SH-SY5Y (cell line): Measurements from ENCODE around the gene STRA6.

Experiments used
- GATA2 ChIP-seq: IDR thresholded peaks from 2 replicates; pipeline ENCODE4 v1.6.1; 2011; ENCODE audit warnings: mild to moderate bottlenecking, low read depth, low read length
- GATA3 ChIP-seq: IDR thresholded peaks from 2 replicates; pipeline ENCODE4 v1.6.1; 2011; ENCODE audit warnings: low read depth, mild to moderate bottlenecking, low read length, moderate library complexity

DNA sequence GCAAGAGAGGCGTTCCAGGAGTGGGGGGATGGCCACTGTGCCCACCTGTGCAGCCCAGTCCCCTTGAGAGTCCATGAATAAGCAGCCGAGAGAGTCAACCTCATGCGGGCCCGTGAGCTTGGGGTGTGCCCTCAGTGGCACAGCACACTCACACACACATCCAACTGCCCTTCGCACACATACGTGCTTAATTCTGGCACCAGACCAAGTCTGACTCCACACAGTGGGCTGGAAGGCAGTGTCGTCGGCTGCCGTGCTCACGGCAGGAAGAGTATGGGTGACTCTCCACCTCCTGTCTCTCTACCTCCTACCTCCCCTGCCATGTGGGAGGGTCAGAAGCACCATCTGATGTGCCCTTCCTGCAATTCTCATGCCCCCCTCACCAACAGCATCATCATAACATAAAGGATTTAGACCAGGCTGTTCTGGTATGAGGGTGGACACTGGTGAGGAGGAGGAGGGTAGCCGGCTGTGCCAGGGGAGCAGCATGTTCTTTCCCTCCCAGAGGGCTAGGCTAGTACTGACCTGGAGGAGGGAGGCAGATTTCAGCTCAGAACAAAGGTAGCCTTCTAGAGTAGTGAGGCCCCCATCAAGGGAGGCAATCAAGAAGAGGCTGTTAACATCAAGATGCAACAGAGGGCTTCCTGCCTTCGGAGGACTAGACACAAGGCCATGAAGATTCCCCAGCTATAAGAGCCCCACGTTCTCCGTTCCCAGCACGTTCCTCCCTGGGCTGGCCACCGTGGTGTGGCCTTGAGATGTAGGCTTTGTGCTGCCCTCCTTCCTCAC, 5.3 kb upstream of the STRA6 start:
- no peak for TF ChIP-seq GATA2
- TF ChIP-seq GATA3: no peak
